ENCODE measurements around the gene GFER.
A peak's percentile ranks its signal among the peaks of the same experiment; 100 is the strongest.

GFER gene

DNA sequence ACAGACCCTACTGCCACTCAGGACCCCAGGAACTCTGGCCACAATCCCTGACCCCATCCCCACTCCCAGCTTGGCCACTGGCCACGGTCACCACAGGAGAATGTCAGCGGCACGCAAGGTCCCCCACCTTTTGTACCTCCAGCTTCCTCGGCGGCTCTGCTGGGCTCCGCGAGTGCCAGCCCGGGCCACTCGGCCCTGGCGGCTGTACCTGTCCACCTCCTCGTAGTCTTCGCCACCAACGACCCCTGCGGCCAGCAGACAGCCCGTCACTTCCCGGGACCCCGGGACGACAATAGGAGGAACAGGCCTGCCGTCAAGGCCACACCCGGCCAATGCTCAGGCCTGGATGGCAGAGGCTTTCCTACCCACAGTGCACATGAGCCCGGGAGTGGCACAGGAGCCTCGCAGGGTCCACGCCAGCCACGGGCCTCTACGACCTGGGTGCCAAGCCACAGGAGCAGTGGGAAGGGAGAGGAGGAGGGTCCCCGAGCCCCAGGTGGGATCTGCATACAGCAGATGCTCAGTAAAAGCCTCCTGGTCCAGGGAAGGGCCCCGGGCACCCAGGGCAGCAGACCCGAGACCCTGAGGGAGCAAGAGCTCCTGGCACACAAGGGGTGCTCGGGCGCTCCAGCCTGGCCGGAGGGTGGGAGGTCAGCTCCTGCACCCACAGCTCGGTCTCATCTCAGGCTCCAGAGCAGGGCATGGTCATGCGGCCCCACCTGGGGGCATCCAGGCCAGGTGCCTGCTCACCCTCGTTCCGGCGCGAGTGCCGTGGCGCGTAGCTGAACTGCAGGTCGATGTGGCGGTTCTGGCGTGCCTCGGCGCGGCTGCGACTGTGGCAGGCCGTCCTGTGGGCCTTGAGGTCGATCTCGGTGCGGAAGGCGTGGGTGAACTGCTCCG, 17.7 kb downstream of the GFER start:
- TF ChIP-seq, protein P1, sequence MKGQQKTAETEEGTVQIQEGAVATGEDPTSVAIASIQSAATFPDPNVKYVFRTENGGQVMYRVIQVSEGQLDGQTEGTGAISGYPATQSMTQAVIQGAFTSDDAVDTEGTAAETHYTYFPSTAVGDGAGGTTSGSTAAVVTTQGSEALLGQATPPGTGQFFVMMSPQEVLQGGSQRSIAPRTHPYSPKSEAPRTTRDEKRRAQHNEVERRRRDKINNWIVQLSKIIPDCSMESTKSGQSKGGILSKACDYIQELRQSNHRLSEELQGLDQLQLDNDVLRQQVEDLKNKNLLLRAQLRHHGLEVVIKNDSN (IDR thresholded peaks at IDR 0.05) = no peak
- no peak for TF ChIP-seq FOXM1 (IDR thresholded peaks at IDR 0.05; ENCODE audit: borderline replicate concordance, low read depth)
- TF ChIP-seq TEAD4 (IDR thresholded peaks at IDR 0.05) = no peak
- no peak for TF ChIP-seq NFIC (IDR thresholded peaks at IDR 0.05)
- no peak for TF ChIP-seq TCF12 (IDR thresholded peaks at IDR 0.05; ENCODE audit: low read depth)
- no peak for TF ChIP-seq CEBPB (IDR thresholded peaks at IDR 0.05)
- no peak for TF ChIP-seq TAF1 (IDR thresholded peaks at IDR 0.05; ENCODE audit: low read depth)
- no peak for TF ChIP-seq YY1 (IDR thresholded peaks at IDR 0.05; ENCODE audit: low read depth)
- no peak for TF ChIP-seq EP300 (IDR thresholded peaks at IDR 0.05; ENCODE audit: borderline replicate concordance)
- no peak for TF ChIP-seq ZBTB7A (IDR thresholded peaks at IDR 0.05; ENCODE audit: low read depth)

DNA sequence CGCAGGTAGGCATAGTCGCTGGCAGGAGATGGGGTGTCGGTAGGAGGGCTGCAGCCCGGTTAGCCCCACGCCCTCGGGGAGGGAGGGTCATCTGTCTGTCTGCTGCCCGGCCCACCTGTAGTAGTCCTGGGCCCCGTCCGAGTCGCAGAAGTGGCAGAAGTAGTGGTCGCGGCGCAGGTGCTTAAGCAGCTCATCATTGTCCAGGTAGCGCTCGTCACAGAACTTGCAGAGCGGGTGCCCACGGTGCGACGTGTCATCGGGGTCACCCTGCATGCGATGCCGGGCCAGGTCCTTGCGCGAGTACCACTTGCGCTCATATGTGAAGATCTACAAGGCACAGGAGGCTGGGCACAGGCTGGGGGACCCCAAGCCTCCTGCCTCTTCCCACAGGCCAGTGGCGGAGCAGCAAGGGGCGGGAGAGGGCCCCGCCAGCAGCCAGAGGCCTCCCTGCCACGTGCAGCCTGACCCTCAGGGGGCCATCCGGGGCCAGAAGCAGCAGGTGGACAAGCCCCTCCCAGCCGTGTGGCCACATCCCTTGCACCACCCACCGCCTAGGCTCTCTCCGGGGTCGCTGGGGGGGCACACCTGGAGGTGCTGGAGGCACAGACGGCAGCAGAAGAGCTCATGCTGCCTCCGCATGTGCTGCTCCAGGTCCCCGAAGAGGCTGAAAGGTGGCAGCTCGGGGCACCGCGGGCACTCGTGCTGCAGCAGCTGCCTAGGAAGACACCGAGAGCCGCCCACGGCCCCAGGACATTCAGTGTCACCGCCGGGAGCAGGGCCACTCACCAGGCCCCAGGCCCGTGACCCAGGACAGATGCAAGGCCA, 18.6 kb downstream of the GFER start:
- TF ChIP-seq TAF1 (IDR thresholded peaks at IDR 0.05; ENCODE audit: low read depth) (no peak), CREB1 (IDR thresholded peaks at IDR 0.05; ENCODE audit: low read depth) (no peak), TEAD4 (IDR thresholded peaks at IDR 0.05) (no peak), TCF12 (IDR thresholded peaks at IDR 0.05; ENCODE audit: low read depth) (no peak), FOXM1 (IDR thresholded peaks at IDR 0.05; ENCODE audit: borderline replicate concordance, low read depth) (no peak), EP300 (IDR thresholded peaks at IDR 0.05; ENCODE audit: borderline replicate concordance) (no peak)
- TF ChIP-seq, protein P2, sequence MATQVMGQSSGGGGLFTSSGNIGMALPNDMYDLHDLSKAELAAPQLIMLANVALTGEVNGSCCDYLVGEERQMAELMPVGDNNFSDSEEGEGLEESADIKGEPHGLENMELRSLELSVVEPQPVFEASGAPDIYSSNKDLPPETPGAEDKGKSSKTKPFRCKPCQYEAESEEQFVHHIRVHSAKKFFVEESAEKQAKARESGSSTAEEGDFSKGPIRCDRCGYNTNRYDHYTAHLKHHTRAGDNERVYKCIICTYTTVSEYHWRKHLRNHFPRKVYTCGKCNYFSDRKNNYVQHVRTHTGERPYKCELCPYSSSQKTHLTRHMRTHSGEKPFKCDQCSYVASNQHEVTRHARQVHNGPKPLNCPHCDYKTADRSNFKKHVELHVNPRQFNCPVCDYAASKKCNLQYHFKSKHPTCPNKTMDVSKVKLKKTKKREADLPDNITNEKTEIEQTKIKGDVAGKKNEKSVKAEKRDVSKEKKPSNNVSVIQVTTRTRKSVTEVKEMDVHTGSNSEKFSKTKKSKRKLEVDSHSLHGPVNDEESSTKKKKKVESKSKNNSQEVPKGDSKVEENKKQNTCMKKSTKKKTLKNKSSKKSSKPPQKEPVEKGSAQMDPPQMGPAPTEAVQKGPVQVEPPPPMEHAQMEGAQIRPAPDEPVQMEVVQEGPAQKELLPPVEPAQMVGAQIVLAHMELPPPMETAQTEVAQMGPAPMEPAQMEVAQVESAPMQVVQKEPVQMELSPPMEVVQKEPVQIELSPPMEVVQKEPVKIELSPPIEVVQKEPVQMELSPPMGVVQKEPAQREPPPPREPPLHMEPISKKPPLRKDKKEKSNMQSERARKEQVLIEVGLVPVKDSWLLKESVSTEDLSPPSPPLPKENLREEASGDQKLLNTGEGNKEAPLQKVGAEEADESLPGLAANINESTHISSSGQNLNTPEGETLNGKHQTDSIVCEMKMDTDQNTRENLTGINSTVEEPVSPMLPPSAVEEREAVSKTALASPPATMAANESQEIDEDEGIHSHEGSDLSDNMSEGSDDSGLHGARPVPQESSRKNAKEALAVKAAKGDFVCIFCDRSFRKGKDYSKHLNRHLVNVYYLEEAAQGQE (IDR thresholded peaks at IDR 0.05; ENCODE audit: low read depth) = no peak

DNA sequence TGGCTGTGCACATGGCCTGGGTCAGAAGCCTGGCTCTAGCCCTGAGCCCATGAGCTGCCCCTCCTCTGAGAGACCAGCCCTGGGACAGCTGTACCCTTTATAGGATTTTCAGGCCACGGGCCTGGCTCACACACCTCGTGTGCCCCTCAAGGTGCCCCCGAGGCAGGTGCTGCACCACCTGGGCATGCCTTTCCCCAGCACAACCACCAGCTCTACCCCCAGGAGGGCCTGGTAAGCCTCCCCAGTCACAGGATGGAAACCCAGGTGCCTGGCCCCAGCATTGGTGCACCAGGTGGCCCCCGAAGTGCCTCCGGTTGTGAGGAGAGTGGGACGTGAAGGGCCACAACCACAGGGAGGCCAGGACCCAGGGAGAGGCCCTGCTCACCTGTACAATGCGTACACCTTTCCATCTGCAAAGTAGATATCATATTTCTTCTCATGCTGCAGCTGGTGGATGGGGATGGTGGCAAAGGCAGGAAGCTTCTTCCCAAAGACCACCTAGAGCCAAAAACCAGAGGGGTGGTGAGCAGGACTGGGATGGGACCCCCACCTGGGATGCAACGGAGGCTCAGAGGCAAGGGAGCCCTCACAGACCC, 19.3 kb downstream of the GFER start:
- TF ChIP-seq EGR1 (IDR thresholded peaks at IDR 0.05) = no peak
- TF ChIP-seq, protein P2 (IDR thresholded peaks at IDR 0.05; ENCODE audit: low read depth) = no peak
- TF ChIP-seq CREB1 (IDR thresholded peaks at IDR 0.05; ENCODE audit: low read depth) = no peak
- TF ChIP-seq TCF12 (IDR thresholded peaks at IDR 0.05; ENCODE audit: low read depth) = no peak
- TF ChIP-seq TEAD4 (IDR thresholded peaks at IDR 0.05) = no peak
- no peak for TF ChIP-seq ZBTB7A (IDR thresholded peaks at IDR 0.05; ENCODE audit: low read depth)
- no peak for TF ChIP-seq FOXM1 (IDR thresholded peaks at IDR 0.05; ENCODE audit: borderline replicate concordance, low read depth)
- no peak for TF ChIP-seq NFIC (IDR thresholded peaks at IDR 0.05)
- TF ChIP-seq TAF1 (IDR thresholded peaks at IDR 0.05; ENCODE audit: low read depth) = no peak
- TF ChIP-seq RAD21 (IDR thresholded peaks at IDR 0.05; ENCODE audit: low read depth) = no peak
- TF ChIP-seq, protein P1 (IDR thresholded peaks at IDR 0.05) = no peak
- no peak for TF ChIP-seq CEBPB (IDR thresholded peaks at IDR 0.05)
- TF ChIP-seq YY1 (IDR thresholded peaks at IDR 0.05; ENCODE audit: low read depth) = no peak
- TF ChIP-seq, protein P3, sequence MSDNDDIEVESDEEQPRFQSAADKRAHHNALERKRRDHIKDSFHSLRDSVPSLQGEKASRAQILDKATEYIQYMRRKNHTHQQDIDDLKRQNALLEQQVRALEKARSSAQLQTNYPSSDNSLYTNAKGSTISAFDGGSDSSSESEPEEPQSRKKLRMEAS (IDR thresholded peaks at IDR 0.05) = no peak
- TF ChIP-seq EP300 (IDR thresholded peaks at IDR 0.05; ENCODE audit: borderline replicate concordance) = no peak

DNA sequence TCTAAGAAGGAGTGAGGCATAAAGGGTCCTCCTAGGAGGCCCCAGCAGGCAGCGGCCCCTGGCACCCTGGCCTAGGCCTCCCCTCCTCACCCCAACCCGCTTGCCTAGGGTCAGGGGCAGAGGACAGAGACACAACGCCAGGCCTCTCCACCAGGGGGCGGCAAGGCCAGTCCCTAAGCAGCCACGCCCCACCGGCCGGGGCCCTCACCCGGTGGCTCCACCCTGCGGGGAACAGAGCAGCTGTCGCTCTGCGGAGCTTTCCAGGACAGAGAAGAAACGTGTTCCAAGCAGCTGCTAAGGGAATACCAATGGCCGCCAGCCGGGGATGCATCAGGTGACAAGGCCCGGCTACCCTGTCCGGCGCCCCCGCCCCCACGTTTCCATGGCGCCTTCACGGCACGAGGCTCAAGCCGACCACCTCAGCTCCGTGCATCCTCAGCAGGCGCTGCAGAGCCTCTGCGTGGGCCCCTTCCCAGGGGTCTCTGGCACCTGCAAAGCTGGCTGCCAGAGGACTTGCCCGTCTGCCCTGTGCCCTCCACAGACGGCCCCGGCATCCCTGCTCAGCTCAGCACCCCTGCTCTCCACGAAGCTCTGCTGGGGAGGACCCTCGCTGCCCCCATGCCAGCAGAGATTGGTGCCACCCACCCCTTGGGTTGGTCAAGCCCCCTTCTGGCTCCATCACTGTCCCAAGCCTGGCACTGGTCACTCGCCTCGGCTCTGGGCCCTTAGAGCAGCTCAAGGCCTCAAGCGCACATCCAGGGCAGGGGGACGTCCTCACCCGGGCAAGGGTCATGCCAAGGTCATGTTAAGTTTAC, 20.0 kb downstream of the GFER start:
- TF ChIP-seq RAD21 (IDR thresholded peaks at IDR 0.05; ENCODE audit: low read depth) (peak; percentile 46; the same call in 1 of the 2 replicates), YY1 (IDR thresholded peaks at IDR 0.05; ENCODE audit: low read depth) (0 out of 2 replicates have a peak, but pooled peaks have one; percentile 64), ZBTB7A (IDR thresholded peaks at IDR 0.05; ENCODE audit: low read depth) (no peak)
- TF ChIP-seq, protein P3 (IDR thresholded peaks at IDR 0.05) = peak; percentile 25; the same call in 1 of the 2 replicates

Data from Ishikawa (cell line).